Hematopoietic multipotent progenitor cell treated with erythropoietin and hydrocortisone succinate and interleukin-3 and kit ligand, for 15 days (in vitro differentiated cells): ENCODE measurements around the gene RNU6-9.

Experiments used
- DNase-seq: peaks from one replicate; pipeline ENCODE4 v3.0.0-alpha.2; 2015; ENCODE audit warnings: low spot score

RNU6-9 gene

DNA sequence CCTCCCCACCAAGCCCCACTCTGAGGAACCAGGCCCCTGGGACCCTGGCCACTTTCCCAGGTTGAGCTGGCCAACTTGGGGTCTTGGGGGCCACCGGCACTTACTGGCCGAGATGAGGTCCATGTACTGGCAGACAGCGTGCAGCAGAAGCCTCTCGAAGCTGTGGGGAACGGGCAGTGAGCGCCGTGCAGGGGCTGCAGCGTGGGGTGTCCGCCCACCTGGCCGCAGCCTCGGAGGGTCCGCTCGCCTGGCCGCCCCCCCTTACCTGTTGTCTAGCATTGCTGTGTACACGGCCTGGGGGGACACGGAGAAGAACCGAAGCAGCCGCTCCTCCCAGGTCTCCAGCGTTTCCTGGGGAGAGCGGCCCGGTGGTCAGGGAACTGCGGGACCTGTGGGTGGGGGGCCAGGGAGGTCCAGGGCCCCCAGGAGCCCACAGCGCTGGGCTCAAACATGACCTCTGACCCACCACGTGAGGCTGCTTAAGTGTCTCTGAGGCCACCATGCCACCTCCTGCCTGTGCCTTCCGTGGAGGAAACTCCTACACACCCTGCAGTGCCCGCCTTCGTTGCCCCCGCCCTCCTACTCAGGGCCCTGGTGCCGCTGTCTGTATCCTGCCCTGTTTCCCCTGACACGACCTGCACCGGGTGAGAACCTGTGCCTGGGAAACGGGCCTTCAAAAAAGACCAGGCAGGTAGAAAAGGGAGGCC lies 6.2 kb downstream of the RNU6-9 start:
- no peak for DNase-seq

DNA sequence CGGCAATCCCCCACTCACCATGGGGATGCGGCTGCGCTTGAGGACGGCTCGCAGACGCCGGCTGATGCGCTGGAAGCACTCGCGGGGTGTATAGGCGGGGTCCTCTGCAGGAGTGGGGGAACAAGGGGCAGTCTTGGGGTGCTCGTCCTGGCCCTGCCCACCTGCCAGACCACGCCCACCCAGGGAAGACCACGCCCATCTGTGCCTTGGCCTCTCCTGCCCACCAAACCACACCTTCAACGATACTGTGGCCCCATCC lies 6.7 kb downstream of the RNU6-9 start:
- peak; percentile 35 for DNase-seq

DNA sequence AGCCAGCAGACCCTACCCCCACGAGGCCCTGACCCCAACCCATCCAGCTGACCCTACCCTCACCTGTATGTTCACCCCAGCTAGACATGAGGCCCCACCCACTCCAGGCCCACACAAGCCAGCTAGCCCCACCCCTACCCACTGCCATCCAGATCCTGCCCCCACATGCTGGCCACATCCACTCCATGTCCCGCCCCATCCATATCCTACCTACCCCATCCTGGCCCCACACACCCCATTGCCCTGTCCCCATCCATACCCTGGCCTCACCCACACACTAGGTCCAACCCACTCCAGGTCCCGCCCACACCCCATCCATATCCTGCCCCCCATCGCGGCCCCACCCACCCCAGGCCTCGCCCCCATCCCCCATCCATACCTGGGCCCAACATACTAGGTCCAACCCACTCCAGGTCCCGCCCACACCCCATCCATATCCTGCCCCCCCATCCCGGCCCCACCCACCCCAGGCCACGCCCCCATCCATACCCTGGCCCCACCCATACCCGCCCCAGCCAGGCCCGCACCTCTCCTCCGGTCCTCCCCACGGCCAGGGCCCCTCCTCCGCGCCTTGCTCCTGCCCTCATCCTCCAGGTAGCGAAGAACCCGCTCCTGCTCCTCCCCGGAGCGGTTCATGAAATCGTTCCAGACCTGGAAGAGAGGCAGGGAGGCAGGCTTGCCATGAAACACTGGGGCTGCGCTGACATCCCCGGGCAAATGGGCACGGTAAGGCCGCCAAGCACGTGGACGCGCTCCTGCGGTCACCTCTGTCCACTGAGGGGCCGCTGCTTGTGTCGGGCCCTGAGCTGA lies 7.2 kb downstream of the RNU6-9 start:
- DNase-seq = peak; percentile 59

DNA sequence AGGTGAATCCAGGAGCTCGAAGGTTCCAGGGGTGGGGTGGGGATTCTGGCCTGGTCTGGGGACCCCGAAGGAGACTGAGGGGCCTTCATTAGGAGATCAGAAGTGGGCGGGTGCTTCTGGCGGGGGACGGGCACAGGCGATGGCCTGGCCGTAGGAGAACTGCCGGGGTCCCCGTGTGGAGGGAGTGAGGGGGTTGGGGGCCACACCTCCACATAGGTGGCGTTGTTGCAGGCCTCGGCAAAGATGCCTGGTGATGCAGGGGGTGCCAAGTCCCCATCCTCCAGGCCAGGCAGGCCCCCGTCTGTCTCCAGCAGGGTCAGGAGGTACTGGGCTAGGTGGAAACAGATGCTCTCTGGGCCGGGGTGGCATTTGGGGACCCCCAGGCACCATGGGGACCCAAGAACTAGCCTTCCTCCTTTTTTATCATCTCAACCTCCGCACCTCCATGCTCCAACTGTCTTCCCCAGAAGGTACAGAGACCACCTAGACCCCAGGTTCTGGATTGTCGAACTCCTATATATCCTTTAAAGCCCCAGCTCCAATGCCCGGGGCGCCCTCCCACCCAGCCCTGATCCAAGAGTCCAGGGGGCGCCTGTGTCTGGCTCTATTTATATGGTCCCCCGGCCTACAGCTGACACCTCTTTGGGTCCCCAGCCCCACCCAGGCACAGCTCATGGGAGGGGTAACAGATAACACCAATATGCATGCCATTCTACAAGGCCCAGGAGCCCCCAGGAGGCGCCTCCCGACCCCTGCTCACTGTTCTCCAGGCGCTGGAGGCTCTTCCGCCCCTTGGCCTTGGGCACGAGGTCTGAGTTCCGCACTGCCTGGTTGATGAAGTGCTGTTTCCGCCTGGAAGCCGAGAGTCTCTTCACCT lies 8.2 kb downstream of the RNU6-9 start:
- DNase-seq = no peak

DNA sequence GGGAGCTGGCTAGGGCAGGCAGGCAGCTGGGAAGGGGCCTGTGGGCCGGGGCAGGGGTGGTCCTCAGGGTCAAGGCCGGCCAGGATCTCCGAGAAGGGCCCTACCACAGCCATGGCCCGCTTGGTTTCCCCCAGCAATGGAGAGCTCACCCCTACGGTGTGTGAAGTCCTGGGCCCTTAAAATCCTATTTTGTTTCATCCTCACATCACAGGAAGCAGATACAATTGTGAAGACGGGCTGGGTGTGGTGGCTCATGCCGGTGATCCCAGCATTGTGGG lies 8.7 kb downstream of the RNU6-9 start:
- DNase-seq = no peak

DNA sequence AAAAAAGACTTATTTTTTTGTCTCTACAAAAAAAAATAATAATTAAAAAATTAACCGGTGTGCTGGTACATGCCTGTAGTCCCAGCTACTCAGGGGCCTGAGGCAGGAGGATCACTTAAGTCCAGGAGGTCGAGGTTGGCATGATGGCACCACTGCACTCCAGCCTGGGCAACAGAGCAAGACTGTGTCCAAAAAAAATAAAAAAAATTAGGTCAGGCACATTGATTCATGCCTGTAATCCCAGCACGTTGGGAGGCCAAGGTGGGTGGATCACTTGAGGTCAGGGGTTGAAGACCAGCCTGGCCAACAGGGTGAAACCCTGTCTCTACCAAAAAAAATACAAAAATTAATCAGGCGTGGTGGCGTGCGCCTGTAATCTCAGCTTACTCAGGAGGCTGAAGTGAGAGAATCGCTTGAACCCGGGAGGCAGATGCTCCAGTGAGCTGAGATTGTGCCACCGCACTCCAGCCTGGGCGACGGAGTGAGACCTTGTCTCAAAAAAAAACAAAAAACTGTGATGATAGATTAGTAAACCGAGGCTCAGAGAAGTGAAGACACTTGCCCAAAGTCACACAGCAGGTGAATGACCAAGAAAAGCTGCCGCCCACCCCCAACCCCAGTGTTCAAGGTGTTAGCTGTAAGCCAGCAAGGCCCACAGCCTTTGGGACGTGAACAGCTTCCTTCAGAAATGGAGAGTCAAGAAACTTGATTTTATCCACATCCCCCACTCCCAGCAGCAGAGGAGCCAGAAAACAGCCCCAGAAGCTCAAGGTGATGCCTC lies 9.4 kb downstream of the RNU6-9 start:
- DNase-seq = no peak

DNA sequence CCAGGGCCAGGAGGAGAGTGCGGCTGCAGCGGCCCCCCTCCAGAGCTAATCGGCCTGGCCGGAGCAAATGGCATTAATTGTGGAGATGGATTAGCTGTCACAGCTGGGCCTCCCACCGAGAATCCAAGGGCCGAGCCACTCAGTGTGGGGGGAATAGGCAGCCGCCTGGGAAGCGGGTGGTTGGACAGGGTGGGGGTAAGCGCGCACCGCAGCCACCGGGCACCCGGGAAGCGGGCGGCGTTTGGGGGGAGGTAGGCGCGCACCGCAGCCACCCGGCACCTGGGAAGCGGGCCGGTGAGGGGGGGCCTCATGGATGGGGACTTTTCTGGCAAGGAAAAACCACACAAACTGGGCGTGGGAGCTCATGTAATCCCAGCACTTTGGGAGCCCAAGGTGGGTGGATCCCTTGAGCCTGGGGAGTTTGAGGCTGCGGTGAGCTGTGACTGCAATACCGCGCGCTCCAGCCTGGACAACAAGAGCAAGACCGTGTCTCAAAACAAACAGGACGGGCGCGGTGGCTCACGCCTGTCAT lies 10.0 kb downstream of the RNU6-9 start:
- no peak for DNase-seq

DNA sequence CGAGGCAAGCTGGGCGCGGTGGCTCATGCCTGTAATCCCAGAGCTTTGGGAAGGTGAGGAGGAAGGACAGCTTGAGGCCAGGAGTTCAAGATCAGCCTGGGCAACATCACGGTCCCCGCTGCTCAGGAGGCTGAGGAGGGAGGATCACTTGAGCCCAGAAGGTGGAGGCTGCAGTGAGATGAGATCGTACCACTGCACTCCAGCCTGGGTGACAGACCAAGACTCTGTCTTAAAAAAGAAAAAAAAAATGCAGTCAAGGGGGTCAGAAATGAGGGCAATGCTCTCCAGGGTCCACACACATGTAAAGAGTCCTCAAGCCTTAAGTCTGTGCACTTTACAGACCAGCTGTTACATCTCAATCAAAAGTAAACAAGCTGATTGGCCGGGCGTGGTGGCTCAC lies 11.3 kb downstream of the RNU6-9 start:
- no peak for DNase-seq

DNA sequence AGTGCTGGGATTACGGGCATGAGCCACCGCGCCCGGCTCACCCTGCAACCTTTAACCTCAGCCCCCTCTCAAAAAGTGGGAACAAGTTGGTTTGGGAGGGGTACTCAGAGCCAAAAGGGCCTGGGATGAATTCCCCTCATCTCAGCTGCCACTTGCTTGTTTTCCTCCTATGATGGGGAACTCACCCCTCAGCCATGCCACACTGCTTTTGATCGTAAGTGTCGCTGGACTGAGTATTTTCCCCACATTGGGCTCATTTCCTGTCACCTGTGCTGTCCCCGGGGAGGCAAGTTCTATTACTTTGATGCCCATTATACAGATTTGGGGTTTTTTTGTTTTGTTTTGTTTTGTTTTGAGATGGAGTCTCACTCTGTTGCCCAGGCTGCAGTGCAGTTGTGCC lies 13.2 kb downstream of the RNU6-9 start:
- no peak for DNase-seq

DNA sequence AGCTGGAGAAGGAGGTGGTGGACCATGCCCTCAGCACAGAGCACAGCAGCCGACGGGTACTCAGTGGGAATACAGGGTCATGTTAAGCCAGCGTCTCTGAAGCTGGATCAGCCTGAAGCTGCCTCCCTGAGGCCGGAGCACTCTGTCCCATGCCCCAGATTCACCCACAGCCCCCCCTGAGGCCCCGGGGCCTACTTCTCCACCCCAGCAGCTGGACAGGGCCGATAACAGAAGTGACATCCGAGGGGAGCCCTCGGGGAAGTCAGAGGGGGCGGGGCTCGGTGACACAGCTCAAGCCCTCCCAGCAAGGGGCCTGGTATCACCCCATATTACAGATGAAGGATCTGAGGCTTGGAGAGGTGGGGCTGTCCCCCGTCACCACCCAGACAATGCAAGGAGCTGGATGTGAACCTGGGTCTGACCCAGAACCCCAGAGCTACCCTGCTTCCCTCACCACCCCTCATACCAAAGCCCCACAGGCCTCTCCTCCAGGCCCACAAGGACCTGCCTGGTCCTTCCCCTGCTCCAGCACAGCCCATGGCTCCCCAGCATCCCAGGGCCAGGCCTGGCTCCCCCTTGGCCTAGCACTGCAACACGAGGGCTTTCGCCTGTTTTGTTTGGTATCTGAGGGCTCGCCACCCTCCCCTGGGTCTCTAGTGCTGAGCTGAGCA lies 14.0 kb downstream of the RNU6-9 start:
- DNase-seq = peak; percentile 99

DNA sequence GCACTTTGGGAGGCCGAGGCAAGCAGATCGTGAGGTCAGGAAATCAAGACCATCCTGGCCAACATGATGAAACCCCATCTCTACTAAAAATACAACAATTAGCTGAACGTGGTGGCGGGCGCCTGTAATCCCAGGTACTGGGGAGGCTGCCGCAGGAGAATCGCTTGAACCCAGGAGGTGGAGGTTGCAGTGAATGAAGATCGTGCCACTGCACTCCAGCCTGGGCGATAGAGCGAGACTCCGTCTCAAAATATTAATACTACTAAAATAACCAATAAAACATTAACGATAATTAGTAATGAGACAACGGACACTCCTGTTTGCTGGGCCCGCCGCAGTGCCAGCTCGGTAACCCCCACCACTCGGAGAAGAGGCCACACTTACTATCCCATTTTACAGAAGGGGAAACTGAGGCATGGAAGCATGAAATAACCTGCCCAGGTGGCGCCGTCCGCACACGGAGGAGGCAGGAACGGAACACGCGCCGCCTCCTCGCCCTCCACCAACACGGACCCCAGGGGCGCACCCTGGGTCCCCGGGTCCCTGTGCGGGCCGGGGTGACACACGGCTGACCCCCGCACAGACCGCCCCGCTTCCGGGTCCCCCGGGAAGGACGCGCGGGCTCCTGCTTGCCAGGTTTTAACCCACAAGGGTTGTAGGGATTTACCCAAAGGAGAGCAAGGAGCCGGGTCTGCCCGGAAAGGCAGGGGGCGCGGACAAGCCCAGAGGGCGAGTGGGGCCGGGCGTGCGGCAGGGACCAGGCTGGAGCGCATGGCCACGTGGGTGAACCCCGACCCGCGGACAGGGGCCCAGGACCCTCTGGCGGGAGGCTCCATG lies 18.1 kb downstream of the RNU6-9 start:
- no peak for DNase-seq

DNA sequence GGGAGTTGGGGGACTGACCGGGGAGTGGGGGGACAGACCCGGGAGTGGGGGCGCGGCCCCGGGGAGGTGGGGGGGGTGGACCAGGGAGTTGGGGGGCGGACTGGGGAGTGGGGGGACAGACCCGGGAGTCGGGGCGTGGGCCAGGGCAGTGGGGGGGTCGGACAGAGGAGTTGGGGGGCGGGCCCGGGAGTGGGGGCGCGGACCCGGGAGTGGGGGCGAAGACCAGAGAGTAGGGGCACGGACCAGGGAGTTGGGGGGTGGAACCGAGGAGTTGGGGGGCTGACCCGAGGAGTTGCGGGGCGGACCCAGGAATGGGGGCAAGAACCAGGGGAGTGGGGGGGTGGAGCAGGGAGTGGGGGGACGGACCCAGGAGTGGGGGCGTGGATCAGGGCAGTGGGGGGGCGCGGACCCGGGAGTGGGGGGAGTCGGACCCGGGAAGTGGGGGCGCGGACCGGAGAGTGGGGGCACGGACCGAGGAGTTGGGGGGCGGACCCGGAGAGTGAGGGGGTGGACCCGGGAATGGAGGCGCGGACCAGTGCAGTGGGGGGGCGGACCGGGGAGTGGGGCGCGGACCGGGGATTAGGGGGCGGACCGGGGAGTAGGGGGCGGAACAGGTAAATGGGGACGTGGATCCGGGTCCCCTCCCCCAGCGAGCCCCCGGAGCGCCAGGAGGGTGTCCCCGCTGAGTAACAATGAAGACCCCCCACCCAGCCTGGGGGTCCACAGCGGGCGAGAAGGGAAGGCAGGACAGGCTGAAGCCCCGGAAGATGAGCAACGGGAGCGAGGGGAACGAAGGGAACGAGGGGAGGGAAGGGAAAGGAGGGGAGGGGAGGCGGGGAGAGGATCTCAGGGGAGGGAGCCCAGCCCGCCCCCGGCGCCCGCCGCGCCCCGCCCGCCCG lies 19.1 kb downstream of the RNU6-9 start:
- no peak for DNase-seq

DNA sequence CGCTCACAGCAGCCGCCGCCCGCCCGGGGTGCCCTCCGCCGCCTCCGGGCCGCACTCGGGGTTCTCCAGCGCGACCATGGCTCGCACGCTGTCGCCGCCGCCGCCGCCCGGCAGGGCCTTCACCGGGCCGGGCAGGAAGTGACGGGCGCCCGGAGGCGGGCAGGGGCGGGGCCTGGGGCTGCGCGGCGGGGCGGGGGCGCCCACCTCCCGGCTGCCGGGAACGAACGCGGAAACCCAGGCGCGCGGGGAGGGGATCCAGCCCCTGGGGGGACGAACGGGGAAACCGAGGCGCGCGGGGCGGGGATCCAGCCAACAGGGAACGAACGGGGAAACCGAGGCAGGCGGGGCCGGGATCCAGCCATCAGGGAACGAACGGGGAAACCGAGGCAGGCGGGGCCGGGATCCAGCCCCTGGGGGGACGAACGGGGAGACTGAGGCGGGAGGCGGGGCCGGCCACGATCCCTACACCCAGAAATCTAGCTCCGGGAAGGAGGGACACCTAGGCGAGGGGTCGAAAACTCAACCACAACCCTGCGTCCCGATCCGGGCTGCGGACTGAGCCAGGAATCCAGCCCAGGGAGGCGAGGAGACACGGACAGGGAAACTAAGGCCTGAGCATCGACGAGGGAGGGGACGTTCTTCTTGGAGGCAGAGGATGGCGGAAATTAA lies 19.9 kb downstream of the RNU6-9 start, which contains the start of gene R3HDM4:
R3HDM4 (minus strand) TSS at position 140 of the 669 bp plus-strand sequence; CDS start at position 78, 62 bp downstream.
- peak; percentile 78 for DNase-seq

DNA sequence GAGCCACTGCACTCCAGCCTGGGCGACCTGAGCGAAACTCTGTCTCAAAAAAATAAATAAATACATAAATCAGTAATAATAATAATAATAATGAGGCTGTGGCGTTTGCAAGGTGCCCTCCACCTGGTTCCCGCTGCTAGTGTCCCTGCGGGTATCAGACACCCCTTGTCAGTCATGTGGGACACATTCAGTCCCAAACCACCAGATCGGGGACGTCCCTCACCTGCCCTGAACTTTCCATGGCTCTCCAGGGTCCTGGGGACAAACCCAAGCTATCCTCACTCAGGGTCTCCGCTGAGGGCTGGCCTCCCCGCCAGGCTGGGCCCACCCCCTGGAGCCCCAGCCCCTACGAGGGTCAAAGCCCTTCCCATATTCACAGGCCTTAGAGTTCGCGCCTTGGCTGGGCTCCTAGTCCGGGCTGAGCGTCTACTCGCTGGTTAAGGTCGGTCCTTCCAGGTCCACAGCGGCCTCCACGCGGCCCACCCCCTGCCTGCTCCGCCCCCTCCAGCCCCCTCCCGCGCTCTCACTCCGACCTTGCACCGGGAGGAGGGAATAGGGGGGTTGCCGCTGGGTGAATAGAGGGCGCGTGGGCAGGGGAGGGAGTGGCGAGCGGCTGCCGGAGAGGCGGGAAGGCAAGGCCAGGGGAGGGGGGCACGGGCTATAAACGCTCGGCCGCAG lies 23.5 kb downstream of the RNU6-9 start:
- DNase-seq = no peak

DNA sequence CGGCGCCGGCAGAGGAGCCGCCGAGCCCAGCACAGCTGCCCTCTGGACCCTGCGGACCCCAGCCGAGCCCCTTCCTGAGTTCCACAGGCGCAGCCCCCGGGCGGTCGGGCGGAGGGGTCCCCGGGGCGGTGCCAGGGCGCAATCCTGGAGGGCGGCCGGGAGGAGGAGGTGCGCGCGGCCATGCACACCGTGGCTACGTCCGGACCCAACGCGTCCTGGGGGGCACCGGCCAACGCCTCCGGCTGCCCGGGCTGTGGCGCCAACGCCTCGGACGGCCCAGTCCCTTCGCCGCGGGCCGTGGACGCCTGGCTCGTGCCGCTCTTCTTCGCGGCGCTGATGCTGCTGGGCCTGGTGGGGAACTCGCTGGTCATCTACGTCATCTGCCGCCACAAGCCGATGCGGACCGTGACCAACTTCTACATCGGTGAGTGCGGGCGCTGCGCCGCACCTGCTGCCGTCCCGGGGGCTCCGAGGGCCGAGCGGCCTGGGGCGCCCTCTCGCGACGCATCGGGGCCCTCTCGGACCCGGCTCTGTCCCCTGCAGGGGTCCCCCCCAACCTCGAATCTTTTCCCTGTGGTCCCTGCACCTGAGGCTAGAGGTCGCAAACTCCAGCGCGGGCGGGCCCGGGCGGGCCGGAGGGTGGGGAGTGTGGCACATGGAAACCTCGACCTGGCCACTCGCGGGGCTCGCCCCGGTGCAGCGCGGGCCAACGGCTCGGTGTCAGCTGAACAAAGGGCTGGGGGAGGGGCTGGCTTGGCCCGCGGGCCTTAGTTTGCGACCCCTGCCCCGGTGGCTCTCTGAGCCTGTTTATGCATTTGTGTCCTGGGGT lies 24.3 kb downstream of the RNU6-9 start, which contains the start of gene KISS1R:
KISS1R (plus strand) TSS at position 11 of the 829 bp plus-strand sequence; CDS start at position 181, 170 bp downstream.
- peak; percentile 60 for DNase-seq

DNA sequence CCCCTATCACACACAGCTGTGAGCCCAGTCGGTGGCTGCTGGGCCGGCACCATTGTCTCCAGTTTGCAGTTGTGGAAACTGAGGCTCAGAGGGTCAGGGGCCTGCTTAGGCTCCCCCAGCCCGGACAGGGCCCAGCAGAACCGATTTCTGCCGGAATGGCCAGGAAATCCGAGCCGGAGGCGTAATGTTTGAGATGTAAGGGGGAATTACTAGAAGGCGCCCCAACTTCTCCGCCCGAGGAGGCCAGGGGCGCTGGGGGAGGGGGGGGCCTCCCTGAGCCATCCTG lies 24.8 kb downstream of the RNU6-9 start:
- DNase-seq = no peak

DNA sequence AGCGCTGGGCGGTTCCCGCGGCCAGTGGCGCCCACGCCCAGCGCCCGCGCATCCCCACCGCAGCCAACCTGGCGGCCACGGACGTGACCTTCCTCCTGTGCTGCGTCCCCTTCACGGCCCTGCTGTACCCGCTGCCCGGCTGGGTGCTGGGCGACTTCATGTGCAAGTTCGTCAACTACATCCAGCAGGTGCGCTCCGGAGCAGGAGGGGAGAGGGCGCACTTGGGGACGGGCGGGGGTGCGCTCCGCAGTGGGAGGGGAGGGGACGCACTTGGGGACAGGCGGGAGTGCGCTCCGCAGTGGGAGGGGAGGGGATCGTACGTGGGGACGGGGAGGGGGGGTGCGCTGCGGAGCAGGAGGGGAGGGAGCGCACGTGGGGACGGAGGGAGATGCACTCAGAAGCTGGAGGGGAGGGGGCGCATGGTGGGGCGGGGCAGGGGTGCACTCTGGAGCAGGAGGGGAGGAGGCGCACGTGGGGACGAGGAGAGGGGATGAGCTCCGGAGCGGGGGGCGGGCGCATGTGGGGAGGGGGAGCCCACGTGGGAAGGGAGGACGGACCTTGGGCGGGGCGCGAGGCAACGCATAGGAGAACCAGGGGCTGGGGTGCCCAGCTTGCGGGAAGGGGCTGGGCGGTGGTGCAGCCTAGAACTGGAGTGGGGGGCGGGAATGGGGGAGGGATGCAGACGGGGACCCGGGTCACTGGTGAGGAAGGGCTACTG lies 25.4 kb downstream of the RNU6-9 start:
- DNase-seq = no peak
